Retinal pigment epithelial cell (primary cell): ENCODE results near the gene KCNK15.

Experiments used
- DNase-seq: peaks from one replicate; pipeline ENCODE4 v3.0.0-alpha.2; 2010; ENCODE audit warnings: low read depth
- H3K4me3 ChIP-seq: 2 replicates; pipeline ENCODE4 v1.5.1; 2011; ENCODE audit warnings: mild to moderate bottlenecking, low read length, control low read depth, moderate library complexity
- CTCF ChIP-seq: conservative IDR thresholded peaks from 2 replicates; pipeline ENCODE4 v1.5.1; 2011; ENCODE audit warnings: low read depth, low read length, control low read depth, inconsistent platforms

KCNK15 gene

GRCh38 chr20:44727651-44728050 is 18.0 kb upstream of the KCNK15 start:
- DNase-seq, result no peak
- no peak for TF ChIP-seq CTCF
- H3K4me3 ChIP-seq, result no peak overlapping the region

- DNase-seq, result peak; percentile 97
- H3K4me3 ChIP-seq, result peak overlapping the region; percentile 25
- TF ChIP-seq CTCF, result no peak
These were observed 16.7 kb upstream of the KCNK15 start for GRCh38 chr20:44728801-44729443.

GRCh38 chr20:44730441-44730840 is 15.2 kb upstream of the KCNK15 start:
- no peak for TF ChIP-seq CTCF
- H3K4me3 ChIP-seq, result no peak overlapping the region
- DNase-seq, result peak; percentile 96

GRCh38 chr20:44731657-44732056 is 14.0 kb upstream of the KCNK15 start:
- DNase-seq, result no peak
- no peak overlapping the region for H3K4me3 ChIP-seq
- no peak for TF ChIP-seq CTCF

- no peak for DNase-seq
These were observed 13.3 kb upstream of the KCNK15 start for GRCh38 chr20:44732327-44732726.

GRCh38 chr20:44733341-44734069 is 12.2 kb upstream of the KCNK15 start:
- DNase-seq, result no peak
- peak; percentile 97 for TF ChIP-seq CTCF
- H3K4me3 ChIP-seq, result no peak overlapping the region

More at GRCh38 chr20:44732327-44732726, 13.3 kb upstream of the KCNK15 start:
- no peak overlapping the region for H3K4me3 ChIP-seq
- TF ChIP-seq CTCF, result no peak

- no peak overlapping the region for H3K4me3 ChIP-seq
- peak; percentile 47 for TF ChIP-seq CTCF
- DNase-seq, result peak; percentile 60
These were observed 10.7 kb upstream of the KCNK15 start for GRCh38 chr20:44734938-44735337.
